HG03045 (cell line): ENCODE results near the gene RDH13.

Experiments used
- ATAC-seq: cut with Tn5 transposase; IDR thresholded peaks from one replicate; pipeline ENCODE4 v1.9.1; 2021; ENCODE audit warnings: mild to moderate bottlenecking, moderate library complexity; ENCODE audit not compliant: unreplicated experiment

The RDH13 gene

GRCh38 chr19:55092423-55093318 is 29.7 kb upstream of the RDH13 start:
- no peak for ATAC-seq

GRCh38 chr19:55091955-55092354 is 29.0 kb upstream of the RDH13 start:
- no peak for ATAC-seq

- ATAC-seq = no peak
These were observed 28.4 kb upstream of the RDH13 start for GRCh38 chr19:55091126-55091910.

- no peak for ATAC-seq
These were observed 27.6 kb upstream of the RDH13 start for GRCh38 chr19:55090564-55090963.

GRCh38 chr19:55089342-55089944 is 26.5 kb upstream of the RDH13 start:
- no peak for ATAC-seq

- no peak for ATAC-seq
These were observed 25.8 kb upstream of the RDH13 start for GRCh38 chr19:55088543-55089341.

- no peak for ATAC-seq
These were observed 25.1 kb upstream of the RDH13 start for GRCh38 chr19:55088021-55088451.

GRCh38 chr19:55087542-55087901 is 24.6 kb upstream of the RDH13 start:
- ATAC-seq = no peak

GRCh38 chr19:55086730-55087541 is 24.0 kb upstream of the RDH13 start:
- no peak for ATAC-seq

GRCh38 chr19:55085923-55086715 is 23.2 kb upstream of the RDH13 start:
- ATAC-seq = no peak

GRCh38 chr19:55084416-55084815 is 21.5 kb upstream of the RDH13 start:
- ATAC-seq = no peak

GRCh38 chr19:55083004-55083850 is 20.3 kb upstream of the RDH13 start:
- ATAC-seq = no peak

GRCh38 chr19:55082020-55082851 is 19.3 kb upstream of the RDH13 start:
- no peak for ATAC-seq

GRCh38 chr19:55081770-55082019 is 18.7 kb upstream of the RDH13 start:
- no peak for ATAC-seq

GRCh38 chr19:55080968-55081769 is 18.2 kb upstream of the RDH13 start:
- ATAC-seq = peak; percentile 50

- ATAC-seq = no peak
These were observed 17.4 kb upstream of the RDH13 start for GRCh38 chr19:55080121-55080967.
